Pons (tissue), 1 donor: ENCODE measurements around the gene ALDH2.
"Not testable (repeated sequence)": the region's sequence is repeated elsewhere in the genome, so short reads cannot be mapped to it uniquely, and the experiment has no call there.

Source experiments
- DNase-seq: peaks from one replicate; pipeline ENCODE4 v3.0.0-alpha.2; 2016; ENCODE audit warnings: low spot score

ALDH2 gene

DNA sequence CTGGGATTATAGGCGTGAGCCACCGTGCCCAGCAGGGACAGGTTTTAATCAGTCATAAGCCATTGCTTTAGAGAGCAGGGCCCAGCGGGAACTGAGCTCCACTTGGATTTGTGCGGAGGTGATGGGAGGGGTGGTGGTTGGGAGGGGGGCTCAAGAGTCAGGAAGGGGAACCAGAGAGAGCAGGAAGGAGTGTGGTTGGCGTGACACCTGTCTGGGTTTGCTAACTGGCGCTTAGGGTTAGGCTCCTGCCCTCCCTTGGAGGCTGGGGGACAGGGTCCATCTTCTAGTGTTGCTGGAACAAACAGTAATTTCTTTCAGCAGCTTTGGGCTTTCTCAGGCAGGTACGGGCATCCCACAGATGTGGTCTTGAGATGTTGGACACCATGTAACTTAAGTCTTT lies 7.5 kb upstream of the ALDH2 start:
- DNase-seq = no peak

GRCh38 chr12:111759991-111760390 lies 6.7 kb upstream of the ALDH2 start:
- DNase-seq = no peak

DNA sequence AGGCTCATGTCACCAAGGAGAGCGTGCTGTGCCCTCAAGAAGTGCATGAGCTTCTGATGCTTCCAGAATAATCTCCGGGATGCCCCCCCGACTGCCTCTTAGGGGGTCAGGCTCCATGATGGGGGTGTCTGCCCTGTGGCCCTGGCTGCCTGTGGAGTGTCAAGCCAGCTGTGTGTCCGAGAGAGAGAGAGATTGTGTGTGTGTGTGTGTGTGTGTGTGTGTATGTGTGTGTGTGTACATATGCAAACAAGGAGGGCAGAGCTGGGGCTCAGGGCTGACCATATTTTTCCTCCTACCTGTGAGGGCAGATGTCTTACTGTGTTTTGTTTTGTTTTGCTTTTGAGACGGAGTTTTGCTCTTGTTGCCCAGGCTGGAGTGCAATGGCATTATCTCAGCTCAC lies 5.6 kb upstream of the ALDH2 start:
- DNase-seq = no peak

GRCh38 chr12:111761706-111762105 lies 5.0 kb upstream of the ALDH2 start:
- no peak for DNase-seq

DNA sequence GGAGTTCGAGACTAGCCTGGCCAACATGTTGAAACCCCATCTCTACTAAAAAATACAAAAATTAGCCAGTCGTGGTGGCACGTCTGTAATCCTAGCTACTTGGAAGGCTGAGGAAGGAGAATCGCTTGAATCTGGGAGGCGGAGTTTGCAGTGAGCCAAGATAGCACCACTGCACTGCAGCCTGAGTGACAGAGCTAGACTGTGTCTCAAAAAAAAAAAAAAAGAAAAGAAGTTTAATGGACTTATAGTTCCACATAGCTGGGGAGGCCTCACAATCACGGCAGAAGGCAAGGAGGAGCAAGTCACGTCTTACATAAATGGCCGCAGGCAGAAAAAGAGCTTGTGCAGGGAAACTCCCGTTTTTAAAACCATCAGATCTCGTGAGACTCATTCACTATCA lies 3.2 kb upstream of the ALDH2 start:
- DNase-seq = not testable (repeated sequence)

GRCh38 chr12:111764120-111764821 lies 2.5 kb upstream of the ALDH2 start:
- no peak for DNase-seq

- DNase-seq = no peak
These were observed 827 bp downstream of the ALDH2 start for GRCh38 chr12:111767362-111768158.

- no peak for DNase-seq
These were observed 1.6 kb downstream of the ALDH2 start for GRCh38 chr12:111768159-111768895.

DNA sequence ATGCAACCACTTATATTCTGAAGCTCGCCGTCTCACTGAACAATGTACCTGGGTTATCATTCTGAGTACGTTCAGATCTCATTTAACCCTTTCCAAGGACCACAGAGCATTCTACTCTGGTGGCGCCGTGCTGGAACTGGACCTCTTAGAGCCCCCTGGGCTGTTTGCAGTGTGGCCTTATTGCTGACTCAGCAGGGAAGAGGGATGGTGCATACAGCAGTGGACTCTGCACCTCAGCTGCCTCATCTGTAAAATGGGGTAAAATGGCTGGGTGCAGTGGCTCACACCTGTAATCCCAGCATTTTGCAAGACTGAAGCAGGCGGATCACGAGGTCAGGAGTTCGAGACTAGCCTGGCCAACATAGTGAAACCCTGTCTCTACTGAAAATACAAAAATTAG lies 2.9 kb downstream of the ALDH2 start:
- DNase-seq = no peak

- peak; percentile 66 for DNase-seq
These were observed 7.2 kb downstream of the ALDH2 start for GRCh38 chr12:111773801-111774551.

DNA sequence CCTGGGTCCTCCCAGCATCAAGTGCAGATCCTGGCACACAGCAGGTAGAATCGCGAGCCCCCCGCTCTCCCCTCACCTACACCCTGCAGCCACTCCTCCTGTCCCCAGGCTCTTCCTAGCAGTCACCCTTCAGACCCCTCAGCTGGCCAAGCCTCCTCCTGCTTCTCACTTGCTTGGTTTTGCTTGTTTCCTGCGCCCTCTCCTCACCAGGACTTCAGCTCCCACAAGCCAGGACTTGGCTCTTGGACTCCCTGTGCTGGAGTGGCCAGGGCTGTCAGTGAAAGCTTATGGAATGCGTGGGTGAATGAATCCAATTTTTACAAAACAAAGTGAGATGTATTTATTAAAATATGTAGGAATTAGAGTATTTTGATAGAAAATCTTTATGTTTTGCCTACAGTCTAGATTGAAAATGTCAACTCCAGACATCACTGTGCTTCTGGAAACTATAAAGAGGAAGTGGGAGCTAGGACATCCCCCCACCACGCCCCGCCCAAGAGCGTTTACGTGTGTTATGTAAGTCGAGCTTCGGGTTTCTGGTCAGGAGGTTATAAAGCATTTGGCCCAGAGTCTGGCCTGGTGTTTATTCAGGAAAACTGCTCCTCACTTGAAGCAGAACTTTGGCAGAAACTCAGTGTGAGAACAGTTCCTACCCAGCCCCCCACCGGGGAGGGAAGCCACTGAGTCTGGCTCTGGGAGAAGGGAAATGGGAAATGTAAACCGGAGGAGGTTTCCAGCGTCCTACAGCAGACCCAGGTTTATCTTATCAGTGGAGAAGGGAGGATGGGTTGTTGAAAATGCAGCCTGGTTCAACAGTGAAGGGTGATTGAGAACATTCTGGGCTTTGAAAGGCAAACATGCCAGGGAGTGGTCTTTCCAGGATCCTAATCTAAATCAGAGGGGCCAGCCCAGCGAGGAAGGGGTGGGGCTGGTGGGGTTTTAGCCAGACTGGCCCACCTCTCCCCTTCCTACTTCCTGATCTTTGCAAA lies 8.8 kb downstream of the ALDH2 start:
- peak; percentile 90 for DNase-seq

DNA sequence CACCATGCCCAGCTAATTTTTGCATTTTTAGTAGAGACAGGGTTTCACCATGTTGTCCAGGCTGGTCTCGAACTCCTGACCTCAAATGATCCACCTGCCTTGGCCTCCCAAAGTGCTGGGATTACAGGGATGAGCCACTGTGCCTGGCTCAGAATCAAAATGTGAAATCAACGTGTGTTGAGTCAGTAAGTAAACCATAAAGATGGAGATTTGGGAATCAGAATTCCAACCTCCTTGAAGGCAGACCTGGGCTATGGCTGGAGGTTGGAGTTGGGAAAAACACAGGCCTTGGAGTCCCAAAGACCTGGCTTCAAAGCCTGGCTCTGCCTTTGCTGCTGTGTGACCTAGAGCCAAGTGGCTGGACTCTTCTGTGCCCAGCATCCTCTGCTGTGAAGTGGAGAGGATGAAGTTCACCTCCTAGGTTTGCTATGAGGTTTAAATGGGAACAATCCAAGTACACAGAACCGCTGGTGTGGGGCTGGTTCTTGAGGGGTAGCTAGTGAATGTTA lies 10.2 kb downstream of the ALDH2 start:
- DNase-seq = no peak

DNA sequence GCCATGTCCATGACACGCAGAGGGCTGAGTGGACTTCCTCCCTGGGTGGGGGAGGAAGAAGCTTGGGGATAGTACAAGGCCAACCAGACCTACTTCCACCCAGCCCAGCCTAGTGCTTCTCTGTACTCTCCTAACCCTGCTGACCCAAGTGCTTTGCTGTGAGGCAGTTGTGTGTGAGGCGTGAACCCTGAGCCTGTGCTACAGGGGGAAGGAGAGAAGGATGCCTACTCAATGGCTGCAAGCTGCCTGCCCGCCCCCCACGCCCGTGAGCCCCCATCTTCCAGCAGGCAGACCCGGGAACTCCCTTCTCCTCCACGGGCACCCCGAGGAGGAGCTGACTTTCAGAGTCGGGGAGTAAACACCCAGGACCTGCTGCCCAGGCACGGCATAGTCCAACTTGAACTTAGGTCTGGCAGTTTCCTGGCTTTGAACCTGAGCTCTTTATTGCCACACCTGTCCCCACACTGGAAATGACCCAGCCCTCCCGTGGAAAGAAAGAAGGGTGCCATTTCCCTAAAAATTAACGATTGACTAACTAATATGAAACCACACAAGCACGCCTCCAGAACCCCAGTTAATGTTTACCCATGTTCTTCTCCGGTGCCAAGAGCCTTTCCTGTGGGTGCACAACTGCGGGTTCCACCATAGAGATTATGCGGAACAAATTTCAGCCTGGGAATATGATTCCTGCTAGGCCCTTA lies 10.8 kb downstream of the ALDH2 start:
- DNase-seq = peak; percentile 62

DNA sequence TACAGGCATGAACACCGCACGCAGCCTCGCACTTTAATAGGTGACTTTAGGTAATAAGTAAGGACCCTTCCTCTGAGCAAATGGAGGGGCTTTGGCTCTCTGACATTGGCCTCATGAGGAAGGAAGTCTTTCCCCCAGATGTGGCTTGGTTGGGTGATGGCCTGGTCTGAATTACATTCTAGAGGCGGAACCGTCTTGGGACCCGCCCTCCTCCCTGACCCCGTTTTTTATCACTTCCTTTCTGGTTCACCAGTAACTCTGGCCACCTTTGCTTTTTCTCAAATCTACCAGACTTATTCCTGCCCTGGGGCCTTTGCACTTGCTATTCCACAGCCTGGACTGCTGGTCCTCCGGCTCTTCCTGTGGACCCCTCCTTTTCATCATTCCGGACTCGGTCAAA lies 13.4 kb downstream of the ALDH2 start:
- no peak for DNase-seq

DNA sequence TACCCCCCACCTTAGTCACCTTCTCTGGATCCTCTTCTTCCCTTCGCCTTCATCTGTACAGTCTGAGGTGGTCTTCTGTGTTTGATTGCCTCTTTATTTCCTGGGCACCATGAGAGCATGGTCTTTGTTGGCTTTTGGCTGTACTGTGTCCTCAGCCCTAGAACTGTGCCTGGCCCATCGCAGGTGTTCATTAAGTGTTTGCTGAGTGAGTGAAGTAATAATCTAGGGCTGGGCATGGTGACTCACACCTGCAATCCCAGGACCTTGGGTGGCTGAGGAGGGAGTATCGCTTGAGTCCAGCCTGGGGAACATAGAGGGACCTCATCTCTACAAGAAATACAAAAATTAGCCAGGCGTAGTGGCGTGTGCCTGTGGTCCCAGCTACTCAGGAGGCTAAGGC lies 13.9 kb downstream of the ALDH2 start:
- no peak for DNase-seq

DNA sequence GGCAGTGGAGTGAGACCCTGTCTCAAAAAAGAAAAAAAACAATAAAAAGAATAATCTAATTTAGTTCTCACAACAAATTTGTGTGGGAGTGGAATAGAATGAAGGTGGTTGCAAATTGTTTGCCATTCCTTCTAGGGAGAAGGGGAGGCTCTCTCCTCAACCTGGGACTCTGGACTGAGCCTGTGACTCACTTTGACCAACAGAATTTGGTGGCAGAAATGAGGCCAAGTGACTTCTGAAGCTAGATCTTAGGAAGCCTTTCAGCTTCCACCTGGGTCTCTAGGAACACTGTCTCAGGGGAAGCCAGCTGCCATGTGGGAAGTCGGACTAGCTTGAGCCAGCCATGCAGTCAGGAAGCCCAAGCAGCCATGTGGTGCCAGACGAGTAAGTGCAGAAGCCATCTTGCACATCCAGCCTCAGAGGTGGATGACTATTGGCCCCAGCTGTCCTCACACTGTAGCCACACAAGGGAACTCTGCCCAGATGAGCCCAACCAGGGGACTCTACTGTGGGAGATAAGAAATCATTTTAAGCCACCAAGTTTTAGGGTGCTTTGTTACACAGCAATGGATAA lies 14.4 kb downstream of the ALDH2 start:
- no peak for DNase-seq

GRCh38 chr12:111783046-111783445 lies 16.3 kb downstream of the ALDH2 start:
- DNase-seq = no peak

DNA sequence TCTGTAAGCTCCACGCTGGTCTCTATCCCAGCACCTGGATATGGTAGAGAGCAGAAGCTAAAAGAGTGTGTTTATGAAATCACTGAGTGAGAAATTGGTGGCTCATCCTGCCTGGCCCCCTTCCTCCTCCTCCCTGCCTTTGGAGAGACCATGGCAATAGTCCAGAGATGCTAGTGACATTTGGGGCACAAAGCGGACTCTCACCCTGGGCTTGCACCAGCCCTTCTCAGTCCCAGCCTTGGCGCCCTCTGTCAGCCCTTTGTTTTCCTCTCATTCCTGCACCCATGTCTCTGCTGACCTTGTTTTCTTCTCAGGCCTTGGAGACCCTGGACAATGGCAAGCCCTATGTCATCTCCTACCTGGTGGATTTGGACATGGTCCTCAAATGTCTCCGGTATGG lies 18.2 kb downstream of the ALDH2 start:
- no peak for DNase-seq

DNA sequence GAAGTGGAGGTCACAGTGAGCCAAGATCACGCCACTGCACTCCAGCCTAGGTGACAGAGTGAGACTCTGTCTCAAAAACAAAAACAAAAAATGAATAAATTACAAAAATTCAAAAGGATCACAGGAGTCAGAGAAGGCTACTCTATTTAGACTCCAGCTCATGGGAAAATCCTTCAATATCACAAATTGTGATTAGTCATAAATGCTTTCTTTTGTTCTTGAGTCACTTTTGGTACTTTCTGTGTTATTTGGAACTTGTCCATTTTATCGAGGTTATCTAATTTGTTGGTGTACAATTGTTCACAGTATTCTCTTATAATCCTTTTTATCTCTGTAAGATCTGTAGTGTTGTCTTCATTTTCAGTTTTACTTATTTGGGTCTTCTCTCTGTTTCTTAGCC lies 18.9 kb downstream of the ALDH2 start:
- DNase-seq = no peak

- DNase-seq = no peak
These were observed 21.5 kb downstream of the ALDH2 start for GRCh38 chr12:111788178-111788654.
